Mesendoderm (in vitro differentiated cells): ENCODE measurements around the gene SHISAL1.

Experiments used
- DNase-seq: peaks from one replicate; pipeline ENCODE4 v3.0.0; 2013
- H2AK5ac ChIP-seq: 2 replicates; pipeline ENCODE4 v1.6.1; 2013; ENCODE audit warnings: low read length, inconsistent platforms
- H2BK120ac ChIP-seq: 2 replicates; pipeline ENCODE4 v1.6.1; 2013; ENCODE audit warnings: low read depth, mild to moderate bottlenecking, low read length, moderate library complexity, mixed read lengths
- H2BK15ac ChIP-seq: replicated peaks from 2 replicates; pipeline ENCODE4 v1.6.1; 2013; ENCODE audit warnings: low read depth, mild to moderate bottlenecking, moderate library complexity
- H2BK5ac ChIP-seq: 2 replicates; pipeline ENCODE4 v1.6.1; 2013; ENCODE audit warnings: low read length, inconsistent platforms
- H3K18ac ChIP-seq: 2 replicates; pipeline ENCODE4 v1.6.1; 2013; ENCODE audit warnings: mild to moderate bottlenecking, low read length, mixed read lengths
- H3K23ac ChIP-seq: one replicate; pipeline ENCODE4 v1.6.1; 2013; ENCODE audit warnings: low read length
- H3K27ac ChIP-seq: 2 replicates; pipeline ENCODE4 v1.5.1; 2013; ENCODE audit warnings: low read depth, mild to moderate bottlenecking, inconsistent platforms, low read length, moderate library complexity
- H3K27me3 ChIP-seq: 2 replicates; pipeline ENCODE4 v1.6.1; 2013; ENCODE audit warnings: low read length, control low read depth, mild to moderate bottlenecking, inconsistent platforms; ENCODE audit not compliant: insufficient read depth, poor library complexity
- H3K36me3 ChIP-seq: 2 replicates; pipeline ENCODE4 v1.6.1; 2013; ENCODE audit warnings: low read length, inconsistent platforms; ENCODE audit not compliant: control insufficient read depth, insufficient read depth
- H3K4ac ChIP-seq: one replicate; pipeline ENCODE4 v1.6.1; 2013; ENCODE audit warnings: low read depth, mild to moderate bottlenecking, low read length, moderate library complexity
- H3K4me1 ChIP-seq: 2 replicates; pipeline ENCODE4 v1.6.1; 2013; ENCODE audit warnings: low read depth, low read length, inconsistent platforms; ENCODE audit not compliant: control insufficient read depth
- H3K4me2 ChIP-seq: 2 replicates; pipeline ENCODE4 v1.6.1; 2013; ENCODE audit warnings: low read length
- H3K4me3 ChIP-seq: 2 replicates; pipeline ENCODE4 v1.5.1; 2013; ENCODE audit warnings: mild to moderate bottlenecking, low read length
- H3K56ac ChIP-seq: one replicate; pipeline ENCODE4 v1.6.1; 2013; ENCODE audit warnings: low read length
- H3K79me1 ChIP-seq: 2 replicates; pipeline ENCODE4 v1.6.1; 2013; ENCODE audit warnings: low read length, inconsistent platforms
- H3K79me2 ChIP-seq: 2 replicates; pipeline ENCODE4 v1.6.1; 2013; ENCODE audit warnings: mild to moderate bottlenecking, low read length; ENCODE audit not compliant: control insufficient read depth, insufficient read depth
- H3K9ac ChIP-seq: 2 replicates; pipeline ENCODE4 v1.6.1; 2013; ENCODE audit warnings: low read length, inconsistent platforms
- H4K5ac ChIP-seq: one replicate; pipeline ENCODE4 v1.6.1; 2013; ENCODE audit warnings: low read length
- H4K8ac ChIP-seq: one replicate; pipeline ENCODE4 v1.6.1; 2013; ENCODE audit warnings: low read depth, mild to moderate bottlenecking, control low read depth, low read length, moderate library complexity
- WGBS: extraction: QIAGEN DNeasy Blood & Tissue Kit; methylation state at CpG from one replicate; pipeline ENCODE4 v1.1.7; 2013; ENCODE audit warnings: low lambda C conversion rate, missing lambda C conversion rate; ENCODE audit not compliant: insufficient coverage; ENCODE audit errors: extremely low coverage; 5-methylcytosine and 5-hydroxymethylcytosine counted together

The SHISAL1 gene

DNA sequence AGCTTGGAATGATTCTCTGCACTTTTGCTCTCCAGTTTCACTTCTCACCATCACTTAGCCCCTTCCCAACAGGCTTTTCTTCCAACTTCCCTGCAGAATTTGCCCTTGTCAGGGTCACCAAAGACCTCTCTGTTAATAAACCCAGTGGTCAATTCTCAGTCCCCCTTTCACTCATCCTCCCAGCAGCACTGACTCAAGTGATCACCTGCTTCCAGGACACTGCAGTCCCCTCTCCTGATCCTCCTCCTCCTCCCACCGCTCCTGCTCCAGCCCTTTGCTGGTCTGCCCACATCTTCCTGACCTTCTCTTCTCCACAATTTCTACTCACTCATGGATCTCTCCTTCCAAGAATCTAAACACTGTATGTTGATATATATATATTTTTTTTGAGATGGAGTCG, 57.9 kb downstream of the SHISAL1 start:
- no peak overlapping the region for H3K56ac ChIP-seq
- H4K5ac ChIP-seq = no peak overlapping the region
- no peak overlapping the region for H3K9ac ChIP-seq
- H2BK15ac ChIP-seq = no peak overlapping the region
- no peak overlapping the region for H3K4me3 ChIP-seq
- no peak overlapping the region for H4K8ac ChIP-seq
- no peaks in the 10 kb centered on the region for H3K79me1 ChIP-seq
- H3K27me3 ChIP-seq = no peaks in the 10 kb centered on the region
- H3K4me1 ChIP-seq = no peaks in the 10 kb centered on the region
- no peak overlapping the region for H3K18ac ChIP-seq
- no peak overlapping the region for H2BK120ac ChIP-seq
- no peak overlapping the region for H3K4me2 ChIP-seq
- no peak overlapping the region for H2AK5ac ChIP-seq
- no peak overlapping the region for H3K27ac ChIP-seq
- no peaks in the 10 kb centered on the region for H3K36me3 ChIP-seq
- no peak for DNase-seq
- WGBS = no CpG with 5 or more reads among the region's 2 CpGs
- no peak overlapping the region for H3K4ac ChIP-seq
- H3K79me2 ChIP-seq = no peaks in the 10 kb centered on the region
- H2BK5ac ChIP-seq = no peak overlapping the region
- no peak overlapping the region for H3K23ac ChIP-seq

DNA sequence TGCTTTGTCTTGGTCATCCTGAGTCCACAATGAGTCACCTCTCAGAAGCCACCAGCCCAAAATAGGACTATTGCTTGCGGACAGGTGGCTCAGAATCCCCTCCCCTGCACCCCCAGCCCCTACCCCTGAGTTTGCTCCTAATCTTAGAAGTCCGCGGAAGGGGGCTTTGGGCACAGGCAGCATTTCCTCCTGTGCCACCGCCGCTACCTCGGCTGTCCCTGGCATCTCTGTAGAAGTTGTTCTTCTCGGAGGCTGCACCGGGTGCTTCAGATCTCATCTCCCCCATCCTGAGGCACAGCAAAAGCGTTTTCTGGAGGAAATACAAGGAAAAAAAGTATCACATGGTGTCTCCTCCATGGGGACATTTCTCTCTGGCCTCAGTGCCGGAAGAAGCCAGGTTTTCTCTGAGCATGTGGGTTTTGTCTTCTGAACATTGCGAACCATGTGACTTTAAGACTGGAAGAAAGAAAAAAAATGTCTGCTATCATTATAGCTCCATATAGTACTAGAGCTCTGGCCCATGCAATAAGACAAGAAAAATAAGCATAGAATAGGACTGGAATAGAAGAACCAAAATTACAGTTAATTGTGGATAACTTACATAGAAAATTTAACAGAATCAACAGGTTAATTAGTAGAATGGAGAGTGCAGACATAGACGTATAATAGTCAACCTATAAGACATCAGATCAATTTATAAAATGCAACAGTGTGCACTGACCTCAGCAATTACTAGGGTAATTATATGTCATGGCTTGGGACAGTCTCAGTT, 63.2 kb downstream of the SHISAL1 start:
- Histone ChIP-seq H3K23ac (no peak overlapping the region), H2BK5ac (no peak overlapping the region), H2BK120ac (no peak overlapping the region), H3K36me3 (no peaks in the 10 kb centered on the region), H3K56ac (no peak overlapping the region), H3K4me2 (no peak overlapping the region), H3K79me2 (no peaks in the 10 kb centered on the region), H3K27ac (no peak overlapping the region), H2AK5ac (no peak overlapping the region), H4K8ac (no peak overlapping the region), H2BK15ac (no peak overlapping the region), H4K5ac (no peak overlapping the region), H3K4me1 (no peaks in the 10 kb centered on the region), H3K79me1 (no peaks in the 10 kb centered on the region), H3K4ac (no peak overlapping the region), H3K4me3 (no peak overlapping the region), H3K9ac (no peak overlapping the region), H3K18ac (no peak overlapping the region), H3K27me3 (no peaks in the 10 kb centered on the region)
- no CpG with 5 or more reads among the region's 12 CpGs for WGBS
- no peak for DNase-seq

DNA sequence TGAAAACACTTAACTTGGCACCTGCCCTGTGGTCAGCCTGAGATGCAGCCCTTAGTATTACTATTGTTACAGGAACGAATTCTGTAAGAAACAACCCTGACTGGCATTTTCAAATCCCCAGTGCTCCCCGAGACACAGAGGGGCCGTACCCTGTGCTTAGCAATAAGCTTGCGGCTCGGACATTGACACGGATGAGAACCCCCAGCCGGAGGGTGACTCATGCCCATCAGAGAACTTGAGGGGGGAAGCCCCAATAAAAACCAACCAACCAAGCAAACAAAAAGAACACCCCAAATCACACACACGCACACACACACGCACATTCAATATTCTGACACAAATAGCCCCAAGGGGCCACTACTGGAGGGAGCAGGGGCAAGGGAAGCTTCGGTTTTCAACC, 63.8 kb downstream of the SHISAL1 start:
- Histone ChIP-seq H3K18ac (no peak overlapping the region), H3K4ac (no peak overlapping the region), H2BK15ac (no peak overlapping the region), H3K27me3 (no peaks in the 10 kb centered on the region), H3K4me1 (no peaks in the 10 kb centered on the region), H4K8ac (no peak overlapping the region), H3K9ac (no peak overlapping the region), H4K5ac (no peak overlapping the region), H3K27ac (no peak overlapping the region), H3K4me3 (no peak overlapping the region), H3K79me1 (no peaks in the 10 kb centered on the region), H3K4me2 (no peak overlapping the region), H3K36me3 (no peaks in the 10 kb centered on the region), H3K23ac (no peak overlapping the region), H2AK5ac (no peak overlapping the region), H3K79me2 (no peaks in the 10 kb centered on the region), H3K56ac (no peak overlapping the region), H2BK5ac (no peak overlapping the region), H2BK120ac (no peak overlapping the region)
- DNase-seq = no peak
- no CpG with 5 or more reads among the region's 10 CpGs for WGBS

DNA sequence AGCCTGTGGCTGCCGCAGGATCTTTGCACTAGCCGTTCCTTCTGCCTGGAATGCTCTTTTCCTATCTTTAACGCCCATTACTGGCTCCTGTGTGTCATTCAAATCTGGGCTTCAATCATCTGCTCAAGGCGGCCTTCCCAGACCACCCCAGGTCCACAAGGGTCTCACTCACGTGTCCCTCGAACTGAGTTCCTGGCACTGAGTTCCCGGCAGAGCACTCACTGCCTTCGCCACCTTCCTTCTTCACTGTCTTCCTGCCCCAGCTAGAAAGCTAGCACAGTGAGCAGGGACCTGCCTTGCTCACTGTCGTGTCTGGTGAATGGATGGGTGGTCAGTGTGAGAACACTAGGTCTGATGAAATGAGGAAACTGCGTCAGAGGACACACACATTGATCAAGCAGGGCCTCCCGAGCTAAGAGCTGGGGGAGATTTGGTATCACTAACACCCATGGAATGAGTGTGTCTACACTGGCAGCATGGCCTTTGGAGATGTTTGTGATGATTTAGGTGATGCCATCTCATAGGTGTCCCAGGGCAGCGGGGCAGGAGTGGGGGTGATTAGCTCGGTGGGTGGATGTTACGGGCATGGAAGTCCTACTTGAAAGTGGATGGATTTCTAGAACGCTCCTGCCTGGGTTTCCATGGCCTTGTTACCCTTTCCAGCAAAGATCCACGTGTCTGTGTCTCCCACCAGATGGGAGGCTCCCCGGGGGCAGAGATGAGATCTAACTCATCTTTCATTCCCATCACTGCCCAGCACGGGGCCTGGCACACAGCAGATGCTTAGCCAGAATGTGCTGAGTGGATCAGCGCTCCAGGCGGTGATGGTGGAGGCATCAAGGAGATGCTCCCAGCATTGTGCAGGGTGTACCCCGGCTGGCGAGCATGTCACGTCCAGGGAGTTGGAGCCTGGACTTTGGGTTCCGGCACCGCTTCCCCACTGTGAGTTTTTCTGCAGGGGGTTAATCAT, 64.5 kb downstream of the SHISAL1 start:
- no peaks in the 10 kb centered on the region for H3K79me2 ChIP-seq
- no peak overlapping the region for H3K9ac ChIP-seq
- H3K56ac ChIP-seq = no peak overlapping the region
- no peak overlapping the region for H3K4me3 ChIP-seq
- no peak overlapping the region for H3K18ac ChIP-seq
- WGBS = no CpG with 5 or more reads among the region's 25 CpGs
- H2BK15ac ChIP-seq = no peak overlapping the region
- no peaks in the 10 kb centered on the region for H3K79me1 ChIP-seq
- DNase-seq = no peak
- no peak overlapping the region for H2BK120ac ChIP-seq
- H3K27me3 ChIP-seq = no peaks in the 10 kb centered on the region
- no peak overlapping the region for H3K27ac ChIP-seq
- H2AK5ac ChIP-seq = no peak overlapping the region
- no peaks in the 10 kb centered on the region for H3K4me1 ChIP-seq
- H4K8ac ChIP-seq = no peak overlapping the region
- no peak overlapping the region for H3K4me2 ChIP-seq
- no peaks in the 10 kb centered on the region for H3K36me3 ChIP-seq
- no peak overlapping the region for H3K4ac ChIP-seq
- H2BK5ac ChIP-seq = no peak overlapping the region
- H4K5ac ChIP-seq = no peak overlapping the region
- H3K23ac ChIP-seq = no peak overlapping the region

DNA sequence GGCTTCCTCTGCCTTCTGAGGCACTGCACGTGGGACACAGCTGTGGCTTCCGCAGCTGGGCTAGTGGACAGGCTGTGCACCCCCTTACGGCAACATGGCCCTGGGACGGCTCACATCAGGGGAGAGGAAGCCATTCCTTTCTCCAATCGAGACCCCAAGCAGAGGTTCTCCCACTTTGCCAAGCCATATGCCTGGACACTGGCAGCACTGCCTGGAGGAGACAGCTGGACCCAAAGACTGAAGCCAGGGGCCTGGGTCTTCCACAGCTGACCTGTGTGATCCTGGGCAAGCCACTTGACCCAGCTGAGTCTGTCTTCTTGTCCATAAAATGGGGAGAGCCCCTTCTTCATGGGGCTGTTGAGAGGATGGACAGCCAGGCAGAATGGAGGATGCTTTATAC, 65.4 kb downstream of the SHISAL1 start:
- DNase-seq = no peak
- H2BK15ac ChIP-seq = no peak overlapping the region
- no peak overlapping the region for H3K23ac ChIP-seq
- no CpG with 5 or more reads among the region's 5 CpGs for WGBS
- H3K79me1 ChIP-seq = no peaks in the 10 kb centered on the region
- no peak overlapping the region for H3K56ac ChIP-seq
- H3K4ac ChIP-seq = no peak overlapping the region
- H3K4me3 ChIP-seq = no peak overlapping the region
- H2BK5ac ChIP-seq = no peak overlapping the region
- no peak overlapping the region for H2BK120ac ChIP-seq
- no peaks in the 10 kb centered on the region for H3K36me3 ChIP-seq
- H4K8ac ChIP-seq = no peak overlapping the region
- H3K4me2 ChIP-seq = no peak overlapping the region
- no peak overlapping the region for H3K9ac ChIP-seq
- no peaks in the 10 kb centered on the region for H3K79me2 ChIP-seq
- H4K5ac ChIP-seq = no peak overlapping the region
- no peak overlapping the region for H3K18ac ChIP-seq
- no peak overlapping the region for H2AK5ac ChIP-seq
- no peaks in the 10 kb centered on the region for H3K4me1 ChIP-seq
- no peak overlapping the region for H3K27ac ChIP-seq
- H3K27me3 ChIP-seq = no peaks in the 10 kb centered on the region
